Stimulated activated effector memory CD8-positive, alpha-beta T cell treated with anti-CD3 and anti-CD28 coated beads, Interleukin-12 subunit alpha, Interleukin-12 subunit beta, amount 100 ng/mL, for 72 hours (primary cell): ENCODE data around the gene PBX2.
"Not testable (repeated sequence)": the region's sequence is repeated elsewhere in the genome, so short reads cannot be mapped to it uniquely, and the experiment has no call there.

ENCODE experiments used
- ATAC-seq: fragments of 150-1000 bp; cut with Tn5 transposase; 2 replicates; pipeline ENCODE4 v1.10.0; 2021
- DNase-seq, 2 donors: peaks; one replicate each; pipeline ENCODE4 v3.0.0; 2021 to 2022; ENCODE audit warnings: low spot score in 2 of 2
- H3K27ac Mint-ChIP-seq: one replicate; pipeline ENCODE4 v1.8.0; 2022; ENCODE audit warnings: mild to moderate bottlenecking, mixed read lengths
- H3K36me3 Mint-ChIP-seq: one replicate; pipeline ENCODE4 v1.8.0; 2022; ENCODE audit warnings: mild to moderate bottlenecking, mixed read lengths
- H3K4me1 Mint-ChIP-seq: one replicate; pipeline ENCODE4 v1.8.0; 2022; ENCODE audit warnings: mixed read lengths
- H3K4me3 Mint-ChIP-seq: one replicate; pipeline ENCODE4 v1.8.0; 2022; ENCODE audit warnings: mild to moderate bottlenecking, mixed read lengths
- H3K9me3 Mint-ChIP-seq: one replicate; pipeline ENCODE4 v1.8.0; 2022; ENCODE audit warnings: mixed read lengths

The PBX2 gene

GRCh38 chr6:32212076-32212760, 22.2 kb upstream of the PBX2 start:
- Mint-ChIP-seq H3K4me3 (no peak overlapping the region), H3K36me3 (no peaks in the 10 kb centered on the region), H3K9me3 (no peaks in the 10 kb centered on the region), H3K4me1 (no peaks in the 10 kb centered on the region), H3K27ac (peak overlapping the region; percentile 32)
- ATAC-seq (peak; percentile 26), DNase-seq (no peak)

- not testable (repeated sequence) for H3K27ac Mint-ChIP-seq, ATAC-seq, H3K9me3 Mint-ChIP-seq, H3K4me3 Mint-ChIP-seq, H3K4me1 Mint-ChIP-seq, DNase-seq, H3K36me3 Mint-ChIP-seq
Measured at GRCh38 chr6:32211432-32211831, 21.4 kb upstream of the PBX2 start.

- H3K9me3 Mint-ChIP-seq = no peaks in the 10 kb centered on the region
- no peak for DNase-seq
- H3K36me3 Mint-ChIP-seq = no peaks in the 10 kb centered on the region
- H3K4me3 Mint-ChIP-seq = no peak overlapping the region
- no peak for ATAC-seq
- no peak overlapping the region for H3K27ac Mint-ChIP-seq
- H3K4me1 Mint-ChIP-seq = no peaks in the 10 kb centered on the region
Measured at GRCh38 chr6:32210191-32210601, 20.2 kb upstream of the PBX2 start.

GRCh38 chr6:32208996-32209395, 19.0 kb upstream of the PBX2 start:
- Mint-ChIP-seq H3K36me3 (no peaks in the 10 kb centered on the region), H3K4me1 (no peaks in the 10 kb centered on the region), H3K27ac (no peak overlapping the region), H3K4me3 (no peak overlapping the region), H3K9me3 (no peaks in the 10 kb centered on the region)
- DNase-seq (no peak), ATAC-seq (no peak)

- Mint-ChIP-seq H3K27ac (no peak overlapping the region), H3K36me3 (no peaks in the 10 kb centered on the region), H3K4me3 (no peak overlapping the region), H3K9me3 (no peaks in the 10 kb centered on the region), H3K4me1 (no peaks in the 10 kb centered on the region)
- ATAC-seq (no peak), DNase-seq (no peak)
Measured at GRCh38 chr6:32204268-32204715, 14.3 kb upstream of the PBX2 start.

- Mint-ChIP-seq H3K27ac (no peak overlapping the region), H3K4me3 (no peak overlapping the region), H3K36me3 (no peaks in the 10 kb centered on the region), H3K9me3 (no peaks in the 10 kb centered on the region), H3K4me1 (no peaks in the 10 kb centered on the region)
- ATAC-seq (no peak), DNase-seq (no peak)
Measured at GRCh38 chr6:32203426-32204267, 13.6 kb upstream of the PBX2 start.

- Mint-ChIP-seq H3K9me3 (no peaks in the 10 kb centered on the region), H3K36me3 (peaks cover 1% of the 10 kb centered on the region), H3K4me3 (no peak overlapping the region), H3K27ac (no peak overlapping the region), H3K4me1 (peaks cover 1% of the 10 kb centered on the region)
- DNase-seq = no peak
- ATAC-seq = no peak
Measured at GRCh38 chr6:32202186-32202585, 12.2 kb upstream of the PBX2 start.

- Mint-ChIP-seq H3K4me3 (no peak overlapping the region), H3K4me1 (peaks cover 14% of the 10 kb centered on the region), H3K9me3 (no peaks in the 10 kb centered on the region), H3K36me3 (peaks cover 14% of the 10 kb centered on the region), H3K27ac (no peak overlapping the region)
- ATAC-seq (no peak), DNase-seq (no peak)
Measured at GRCh38 chr6:32200711-32201475, 10.9 kb upstream of the PBX2 start.

- no peak overlapping the region for H3K4me3 Mint-ChIP-seq
Measured at GRCh38 chr6:32198866-32199265, 8.9 kb upstream of the PBX2 start.

GRCh38 chr6:32198345-32198696, 8.3 kb upstream of the PBX2 start:
- H3K36me3 Mint-ChIP-seq = peaks cover 19% of the 10 kb centered on the region
- H3K4me3 Mint-ChIP-seq = no peak overlapping the region
- H3K9me3 Mint-ChIP-seq = no peaks in the 10 kb centered on the region
- H3K27ac Mint-ChIP-seq = no peak overlapping the region
- no peak for DNase-seq
- ATAC-seq = no peak
- peaks cover 37% of the 10 kb centered on the region for H3K4me1 Mint-ChIP-seq

More at GRCh38 chr6:32198866-32199265, 8.9 kb upstream of the PBX2 start:
- ATAC-seq (no peak), DNase-seq (no peak)
- Mint-ChIP-seq H3K9me3 (no peaks in the 10 kb centered on the region), H3K27ac (no peak overlapping the region), H3K36me3 (peaks cover 19% of the 10 kb centered on the region), H3K4me1 (peaks cover 32% of the 10 kb centered on the region)

GRCh38 chr6:32196682-32197616, 6.9 kb upstream of the PBX2 start:
- ATAC-seq (no peak), DNase-seq (no peak)
- H3K9me3 Mint-ChIP-seq = no peaks in the 10 kb centered on the region
- H3K36me3 Mint-ChIP-seq = peaks cover 28% of the 10 kb centered on the region
- peak overlapping the region; percentile 99 for H3K4me3 Mint-ChIP-seq
- peak overlapping the region; percentile 99 for H3K27ac Mint-ChIP-seq
- peaks cover 51% of the 10 kb centered on the region for H3K4me1 Mint-ChIP-seq

- peak; percentile 90 for ATAC-seq
- H3K36me3 Mint-ChIP-seq = peaks cover 36% of the 10 kb centered on the region
- no peaks in the 10 kb centered on the region for H3K9me3 Mint-ChIP-seq
- H3K4me3 Mint-ChIP-seq = peak overlapping the region; percentile 99
- DNase-seq = peak; percentile 53 to 86
- H3K4me1 Mint-ChIP-seq = peaks cover 59% of the 10 kb centered on the region
- peak overlapping the region; percentile 99 for H3K27ac Mint-ChIP-seq
Measured at GRCh38 chr6:32195902-32196681, 6.1 kb upstream of the PBX2 start.

- DNase-seq (peak; percentile 99 to 100), ATAC-seq (peak; percentile 90)
- peak overlapping the region; percentile 99 for H3K27ac Mint-ChIP-seq
- peaks cover 63% of the 10 kb centered on the region for H3K4me1 Mint-ChIP-seq
- peak overlapping the region; percentile 99 for H3K4me3 Mint-ChIP-seq
- no peaks in the 10 kb centered on the region for H3K9me3 Mint-ChIP-seq
- peaks cover 41% of the 10 kb centered on the region for H3K36me3 Mint-ChIP-seq
Measured at GRCh38 chr6:32195652-32195901, 5.6 kb upstream of the PBX2 start.
